ENCODE data around the gene SACM1L.
A peak's percentile ranks its signal among the peaks of the same experiment; 100 is the strongest.
"Not testable (repeated sequence)": the region's sequence is repeated elsewhere in the genome, so short reads cannot be mapped to it uniquely, and the experiment has no call there.

SACM1L gene

GRCh38 chr3:45746777-45747622, 57.8 kb downstream of the SACM1L start:
- no peak for DNase-seq

GRCh38 chr3:45748068-45748467, 58.9 kb downstream of the SACM1L start:
- no peak for DNase-seq

- not testable (repeated sequence) for DNase-seq
Measured at GRCh38 chr3:45749036-45749600, 59.9 kb downstream of the SACM1L start.

- no peak for DNase-seq
Measured at GRCh38 chr3:45749880-45750279, 60.7 kb downstream of the SACM1L start.

- DNase-seq = no peak
Measured at GRCh38 chr3:45751537-45752242, 62.5 kb downstream of the SACM1L start.

- DNase-seq = no peak
Measured at GRCh38 chr3:45753095-45753494, 63.9 kb downstream of the SACM1L start.

GRCh38 chr3:45754461-45754860, 65.3 kb downstream of the SACM1L start:
- DNase-seq = no peak

GRCh38 chr3:45756055-45756454, 66.9 kb downstream of the SACM1L start:
- no peak for DNase-seq

- DNase-seq = not testable (repeated sequence)
Measured at GRCh38 chr3:45757141-45757540, 67.9 kb downstream of the SACM1L start.

- DNase-seq = no peak
Measured at GRCh38 chr3:45758871-45759270, 69.7 kb downstream of the SACM1L start.

- no peak for DNase-seq
Measured at GRCh38 chr3:45759851-45760250, 70.7 kb downstream of the SACM1L start.

GRCh38 chr3:45760878-45761711, 71.9 kb downstream of the SACM1L start:
- DNase-seq = peak; percentile 53

GRCh38 chr3:45761831-45762230, 72.6 kb downstream of the SACM1L start:
- DNase-seq = no peak

GRCh38 chr3:45762647-45763302, 73.6 kb downstream of the SACM1L start:
- DNase-seq = no peak

- DNase-seq = no peak
Measured at GRCh38 chr3:45763303-45763675, 74.1 kb downstream of the SACM1L start.

GRCh38 chr3:45765266-45765851, 76.2 kb downstream of the SACM1L start:
- no peak for DNase-seq

GRCh38 chr3:45765958-45766357, 76.8 kb downstream of the SACM1L start:
- no peak for DNase-seq

GRCh38 chr3:45771166-45771775, 82.1 kb downstream of the SACM1L start:
- DNase-seq = no peak

- DNase-seq = no peak
Measured at GRCh38 chr3:45771831-45772230, 82.6 kb downstream of the SACM1L start.

GRCh38 chr3:45772341-45773035, 83.3 kb downstream of the SACM1L start:
- DNase-seq = no peak

GRCh38 chr3:45773072-45773471, 83.9 kb downstream of the SACM1L start:
- DNase-seq = no peak
